ENCODE data around the gene RIN3.

GRCh38 chr14:92599811-92600210 is 86.2 kb downstream of the RIN3 start:
- no peak for TF ChIP-seq HDGF (IDR thresholded peaks at IDR 0.05; ENCODE audit: borderline replicate concordance)
- no peak for TF ChIP-seq FOXM1 (IDR thresholded peaks at IDR 0.05; ENCODE audit: borderline replicate concordance)
- TF ChIP-seq FOXA1 (IDR thresholded peaks at IDR 0.05): no peak
- TF ChIP-seq, protein P1, sequence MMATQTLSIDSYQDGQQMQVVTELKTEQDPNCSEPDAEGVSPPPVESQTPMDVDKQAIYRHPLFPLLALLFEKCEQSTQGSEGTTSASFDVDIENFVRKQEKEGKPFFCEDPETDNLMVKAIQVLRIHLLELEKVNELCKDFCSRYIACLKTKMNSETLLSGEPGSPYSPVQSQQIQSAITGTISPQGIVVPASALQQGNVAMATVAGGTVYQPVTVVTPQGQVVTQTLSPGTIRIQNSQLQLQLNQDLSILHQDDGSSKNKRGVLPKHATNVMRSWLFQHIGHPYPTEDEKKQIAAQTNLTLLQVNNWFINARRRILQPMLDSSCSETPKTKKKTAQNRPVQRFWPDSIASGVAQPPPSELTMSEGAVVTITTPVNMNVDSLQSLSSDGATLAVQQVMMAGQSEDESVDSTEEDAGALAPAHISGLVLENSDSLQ (IDR thresholded peaks at IDR 0.05): no peak
- no peak for TF ChIP-seq SP1 (IDR thresholded peaks at IDR 0.05)
- no peak for TF ChIP-seq ZNF384 (IDR thresholded peaks at IDR 0.05)
- TF ChIP-seq NFRKB (IDR thresholded peaks at IDR 0.05): no peak
- TF ChIP-seq BHLHE40 (IDR thresholded peaks at IDR 0.05; ENCODE audit: borderline replicate concordance): no peak
- no peak for TF ChIP-seq LEF1 (IDR thresholded peaks at IDR 0.05; ENCODE audit: borderline replicate concordance)
- no peak for TF ChIP-seq TARDBP (IDR thresholded peaks at IDR 0.05)
- no peak for TF ChIP-seq FOXK2 (IDR thresholded peaks at IDR 0.05)
- TF ChIP-seq ELF4 (IDR thresholded peaks at IDR 0.05): no peak
- TF ChIP-seq SUZ12 (IDR thresholded peaks at IDR 0.05): no peak
- TF ChIP-seq ARNT (IDR thresholded peaks at IDR 0.05): no peak
